ENCODE results near the gene INSM1. TPM values are rescaled to one million over a fixed set of nuclear protein-coding genes. Genes with fewer than 3 reads are reported as not detected.

The INSM1 gene
- total RNA-seq, 4 donors from 2014 or later: 1.4 to 4.6 (median 2.9) TPM; not detected in 1

DNA sequence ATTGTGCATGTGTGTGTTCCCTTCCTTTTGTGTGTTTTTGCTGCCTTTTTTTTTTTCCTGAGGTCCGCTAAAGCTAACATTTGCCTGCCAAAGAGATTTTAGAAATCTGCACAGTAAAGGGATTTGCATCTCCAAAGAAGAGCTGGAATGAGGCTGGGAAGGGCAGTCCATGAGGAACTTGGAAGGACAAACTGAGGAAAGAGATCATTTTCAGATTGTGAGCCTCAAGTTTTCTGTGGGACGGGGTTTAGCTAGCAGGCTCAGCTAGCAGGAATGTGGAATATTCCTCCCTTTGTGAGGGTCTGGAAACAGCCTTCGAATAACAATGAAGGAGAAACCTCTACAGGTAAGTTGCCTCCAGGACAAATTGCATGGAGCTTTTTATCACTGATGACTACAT is 3.8 kb downstream of the INSM1 start:
- no peaks in the 10 kb centered on the region for H3K9me3 ChIP-seq
- DNase-seq: no peak
- H3K4me1 ChIP-seq: peaks cover 0 to 30% (median 14%) of the 10 kb centered on the region in 4 donors
- no peak for TF ChIP-seq CTCF (IDR thresholded peaks at IDR 0.05)
- H3K27me3 ChIP-seq: peaks cover 0 to 37% of the 10 kb centered on the region in 2 donors
- no peaks in the 10 kb centered on the region for H3K36me3 ChIP-seq
- H3K4me3 ChIP-seq: no peak overlapping the region
- H3K27ac ChIP-seq: no peak overlapping the region

GRCh38 chr20:20373091-20373571 is 5.2 kb downstream of the INSM1 start:
- Histone ChIP-seq H3K4me1 (peaks cover 0 to 17% (median 7%) of the 10 kb centered on the region in 4 donors), H3K27ac (no peak overlapping the region), H3K36me3 (no peaks in the 10 kb centered on the region), H3K4me3 (no peak overlapping the region), H3K9me3 (no peaks in the 10 kb centered on the region), H3K27me3 (peaks cover 0 to 24% of the 10 kb centered on the region in 2 donors)
- DNase-seq: no peak
- TF ChIP-seq POLR2A (IDR thresholded peaks at IDR 0.05) (no peak), CTCF (IDR thresholded peaks at IDR 0.05) (no peak)

DNA sequence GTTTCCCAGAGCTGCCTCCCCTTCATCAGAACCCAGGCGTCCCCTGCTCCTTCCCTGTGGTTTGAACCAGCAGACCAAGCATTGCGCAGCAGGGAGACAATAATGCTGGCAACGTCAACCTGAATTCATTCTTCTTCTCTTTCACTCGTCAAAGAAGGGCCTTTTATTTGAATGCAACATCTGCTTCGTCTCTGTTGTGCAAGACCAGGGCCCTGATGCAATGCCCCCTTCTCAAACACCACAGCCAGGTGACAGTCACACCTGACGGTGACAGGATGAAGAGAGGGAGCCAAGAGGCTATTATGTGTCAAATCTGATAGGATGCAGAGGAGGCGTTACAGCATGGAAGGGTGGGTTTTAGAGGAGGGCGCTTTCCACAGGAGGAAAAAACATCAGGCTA is 8.0 kb downstream of the INSM1 start:
- no peaks in the 10 kb centered on the region for H3K36me3 ChIP-seq
- H3K4me3 ChIP-seq: no peak overlapping the region
- H3K27ac ChIP-seq: no peak overlapping the region
- H3K9me3 ChIP-seq: peaks cover 0 to 4% (median 0%) of the 10 kb centered on the region in 4 donors
- H3K4me1 ChIP-seq: no peaks in the 10 kb centered on the region
- TF ChIP-seq CTCF (IDR thresholded peaks at IDR 0.05) (no peak), POLR2A (IDR thresholded peaks at IDR 0.05) (no peak)
- H3K27me3 ChIP-seq: peaks cover 0 to 4% of the 10 kb centered on the region in 2 donors
- DNase-seq: no peak

DNA sequence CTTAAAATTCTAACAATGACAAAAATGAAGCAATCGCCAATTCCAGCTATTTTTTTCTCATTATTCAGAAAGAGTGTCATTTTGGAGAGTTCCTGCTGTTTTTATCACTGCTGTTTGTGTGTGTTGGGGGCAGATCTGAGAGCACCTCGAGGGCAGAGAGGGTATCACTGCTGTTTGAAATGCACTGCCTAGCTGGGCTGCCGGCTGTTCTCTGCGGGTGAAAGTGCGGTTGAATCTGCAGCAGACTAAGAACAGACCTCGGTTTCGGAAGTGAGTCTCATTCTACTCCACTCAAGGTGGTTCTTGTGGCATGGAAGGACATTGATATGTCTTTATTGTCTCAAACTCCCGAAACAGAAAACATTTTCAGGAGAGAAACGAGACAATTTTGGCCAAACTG is 18.3 kb downstream of the INSM1 start:
- no peak overlapping the region for H3K4me3 ChIP-seq
- TF ChIP-seq CTCF (IDR thresholded peaks at IDR 0.05) (no peak), POLR2A (IDR thresholded peaks at IDR 0.05) (no peak)
- no peak overlapping the region for H3K27ac ChIP-seq
- no peaks in the 10 kb centered on the region for H3K9me3 ChIP-seq
- H3K4me1 ChIP-seq: no peaks in the 10 kb centered on the region
- no peaks in the 10 kb centered on the region for H3K36me3 ChIP-seq
- DNase-seq: no peak
- no peaks in the 10 kb centered on the region for H3K27me3 ChIP-seq

GRCh38 chr20:20390393-20390792 is 22.5 kb downstream of the INSM1 start:
- no peak overlapping the region for H3K27ac ChIP-seq
- peaks cover 0 to 20% (median 0%) of the 10 kb centered on the region in 3 donors for H3K36me3 ChIP-seq
- no peak for TF ChIP-seq CTCF (IDR thresholded peaks at IDR 0.05)
- no peak for TF ChIP-seq POLR2A (IDR thresholded peaks at IDR 0.05)
- no peaks in the 10 kb centered on the region for H3K4me1 ChIP-seq
- H3K27me3 ChIP-seq: no peaks in the 10 kb centered on the region
- DNase-seq: no peak
- H3K9me3 ChIP-seq: no peaks in the 10 kb centered on the region
- H3K4me3 ChIP-seq: no peak overlapping the region

GRCh38 chr20:20391115-20391514 is 23.2 kb downstream of the INSM1 start:
- H3K27me3 ChIP-seq: no peaks in the 10 kb centered on the region
- no peak overlapping the region for H3K27ac ChIP-seq
- DNase-seq: no peak
- no peak for TF ChIP-seq POLR2A (IDR thresholded peaks at IDR 0.05)
- TF ChIP-seq CTCF (IDR thresholded peaks at IDR 0.05): no peak
- H3K36me3 ChIP-seq: peaks cover 0 to 20% (median 0%) of the 10 kb centered on the region in 3 donors
- no peaks in the 10 kb centered on the region for H3K9me3 ChIP-seq
- H3K4me1 ChIP-seq: no peaks in the 10 kb centered on the region
- H3K4me3 ChIP-seq: no peak overlapping the region
